SK-N-SH treated with all-trans-retinoic acid at 6 μM for 48 hours (cell line): Measurements from ENCODE around the gene EPHB3.

ENCODE experiments used
- CSRNP3 ChIP-seq: fragments of 250-450 bp; sonication (Bioruptor Pico); IDR thresholded peaks from 2 replicates; pipeline ENCODE4 v1.5.1; 2021; ENCODE audit warnings: mild to moderate bottlenecking, moderate library complexity
- PPARA ChIP-seq: fragments of 250-450 bp; sonication (Bioruptor Pico); IDR thresholded peaks from 2 replicates; pipeline ENCODE4 v1.5.0; 2020; ENCODE audit warnings: mild to moderate bottlenecking, borderline replicate concordance

DNA sequence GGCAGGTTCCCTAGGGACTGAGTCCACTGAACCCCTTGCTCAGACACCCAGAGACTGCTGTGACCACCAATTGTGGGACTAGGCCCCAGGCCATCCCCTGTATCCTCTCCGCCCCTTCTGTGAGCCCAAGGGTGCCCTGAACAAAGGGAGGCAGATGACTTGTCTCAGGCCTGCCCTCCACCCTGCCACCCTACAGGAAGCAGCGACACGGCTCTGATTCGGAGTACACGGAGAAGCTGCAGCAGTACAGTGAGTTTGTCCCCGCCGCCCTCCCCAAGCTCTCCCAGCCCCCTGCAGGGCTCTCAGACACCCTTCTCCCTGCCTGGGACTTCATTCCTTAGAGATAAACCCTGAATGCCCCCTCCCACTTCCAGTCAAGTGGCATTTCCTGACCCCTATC, 16.6 kb downstream of the EPHB3 start:
- TF ChIP-seq CSRNP3 (CRISPR knock-in tag) (no peak), PPARA (CRISPR knock-in tag) (no peak)
